Activated T-cell treated with anti-CD3 and anti-CD28 coated beads for 48 hours (primary cell): ENCODE measurements around the gene MLLT3.

Experiments
- DNase-seq: peaks from one replicate; pipeline ENCODE4 v3.0.0-alpha.2; 2020; ENCODE audit warnings: low read depth

Gene MLLT3

DNA sequence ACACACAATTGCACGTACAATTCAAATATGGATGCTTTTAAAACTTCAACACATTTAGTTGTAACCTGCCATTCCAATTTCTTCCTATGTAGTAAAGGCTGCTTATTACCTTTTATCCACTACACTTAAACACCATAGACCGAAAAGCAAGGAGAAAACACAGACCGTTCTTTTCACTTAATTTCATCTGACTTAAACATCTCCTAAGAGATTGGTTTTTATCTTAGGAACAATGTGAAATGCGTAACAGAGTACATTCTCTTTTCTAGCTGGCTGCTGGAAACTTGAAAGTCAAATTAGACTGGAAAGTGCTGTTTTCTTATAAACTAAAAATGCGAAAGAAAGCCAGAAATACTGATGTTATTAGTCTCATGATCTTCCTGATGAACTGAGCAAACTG is 241.8 kb downstream of the MLLT3 start:
- DNase-seq: no peak

DNA sequence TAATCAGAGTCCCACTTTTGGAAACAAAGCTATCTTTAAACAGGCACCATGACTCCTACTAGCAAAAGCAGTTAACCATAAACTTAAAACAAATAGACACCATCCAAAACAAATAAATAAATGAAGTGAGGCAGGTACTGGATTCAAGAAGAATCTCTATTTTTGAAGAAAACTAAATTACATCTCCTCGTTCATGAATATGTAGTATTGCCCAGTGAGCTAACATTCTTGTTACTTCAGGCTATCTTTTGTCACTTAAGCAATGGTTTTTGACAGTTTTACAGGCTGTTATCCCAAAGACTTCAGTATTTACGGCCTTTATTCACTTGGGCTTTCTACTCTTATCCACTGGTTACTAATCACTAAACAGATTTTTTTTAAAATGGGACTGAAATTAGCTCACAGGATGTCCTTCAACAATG is 242.5 kb downstream of the MLLT3 start:
- no peak for DNase-seq

DNA sequence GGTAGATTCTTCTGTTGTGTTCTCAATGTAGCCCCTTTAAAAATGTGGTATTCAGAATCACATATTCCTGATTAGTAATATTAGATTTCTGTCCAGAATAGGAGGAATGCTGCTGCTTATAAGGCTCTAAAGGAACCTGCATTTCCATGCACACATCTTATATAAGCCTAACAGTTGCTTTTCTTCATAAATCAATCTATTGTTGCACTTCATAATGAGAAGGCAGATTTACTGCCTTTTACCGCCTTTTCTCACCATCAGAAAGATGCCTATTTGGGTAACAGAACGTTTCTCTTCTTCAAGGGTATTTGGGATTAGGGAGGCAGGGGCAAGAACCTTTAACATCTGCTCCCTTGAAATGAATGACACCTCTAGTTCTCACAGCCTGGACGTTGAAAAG is 243.4 kb downstream of the MLLT3 start:
- no peak for DNase-seq

DNA sequence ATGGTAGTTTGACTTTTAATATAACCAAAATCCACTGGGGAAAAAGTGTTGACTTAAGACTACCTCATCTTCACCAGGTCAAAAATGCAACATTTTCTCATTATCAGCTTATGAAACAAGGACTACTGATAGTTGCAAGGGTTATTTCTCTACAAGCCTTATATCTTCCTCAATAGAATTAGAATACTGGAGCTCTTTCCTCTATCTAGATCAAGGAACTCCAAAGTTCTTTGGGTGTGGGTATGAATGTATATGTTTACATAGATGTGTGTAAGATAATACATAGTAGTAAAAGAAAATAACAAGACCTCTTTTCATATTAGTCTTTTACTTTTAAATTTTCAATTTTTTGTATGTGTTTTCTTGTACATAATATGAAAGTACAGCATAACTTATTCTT is 244.5 kb downstream of the MLLT3 start:
- no peak for DNase-seq

DNA sequence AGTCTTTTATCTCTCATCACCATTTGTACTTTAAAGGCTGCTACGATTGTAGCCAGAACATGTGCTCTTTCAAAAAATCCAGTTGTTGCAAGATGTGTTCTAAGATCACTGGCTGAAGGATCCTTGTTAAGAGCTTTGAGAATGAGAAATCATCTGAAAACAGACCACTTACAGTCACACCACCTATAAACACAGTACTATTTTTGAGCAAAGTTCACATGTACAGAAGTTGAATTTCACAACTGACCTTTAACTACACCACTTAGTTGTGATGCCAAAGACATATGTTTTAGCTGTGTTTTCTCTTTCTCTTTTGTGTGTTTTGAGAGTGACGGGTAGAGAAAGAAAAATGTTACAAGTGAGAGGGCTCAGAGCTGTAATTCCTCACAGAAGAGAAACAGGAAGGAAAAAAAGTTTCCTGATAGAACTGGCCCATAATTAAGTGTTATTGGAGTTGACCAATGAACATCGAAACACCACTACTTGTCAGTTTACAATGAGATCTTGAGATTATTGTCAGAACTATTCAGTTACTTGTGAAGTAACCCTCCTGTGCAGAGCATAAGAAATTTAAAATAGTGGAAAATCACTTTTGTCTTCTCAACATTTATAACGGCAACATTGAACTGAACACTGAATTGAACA is 245.4 kb downstream of the MLLT3 start:
- no peak for DNase-seq

DNA sequence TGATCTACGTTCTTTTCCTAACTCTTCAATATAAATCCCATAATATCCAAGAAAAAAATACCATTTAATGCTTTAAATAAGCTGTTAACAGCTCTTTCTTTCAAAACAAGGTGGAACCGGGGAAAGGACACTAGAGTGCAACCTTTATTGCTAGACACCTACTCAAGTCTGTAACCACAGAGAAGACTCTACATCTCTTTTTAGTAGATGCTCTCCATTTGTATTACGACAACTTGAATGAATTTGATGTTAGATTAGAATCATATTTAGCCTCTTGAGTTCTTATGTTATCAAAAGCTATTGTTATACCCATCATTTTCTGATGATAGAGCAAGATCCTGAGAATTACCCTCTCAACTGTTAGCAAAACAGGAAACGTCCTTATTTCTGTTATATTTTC is 246.3 kb downstream of the MLLT3 start:
- no peak for DNase-seq

DNA sequence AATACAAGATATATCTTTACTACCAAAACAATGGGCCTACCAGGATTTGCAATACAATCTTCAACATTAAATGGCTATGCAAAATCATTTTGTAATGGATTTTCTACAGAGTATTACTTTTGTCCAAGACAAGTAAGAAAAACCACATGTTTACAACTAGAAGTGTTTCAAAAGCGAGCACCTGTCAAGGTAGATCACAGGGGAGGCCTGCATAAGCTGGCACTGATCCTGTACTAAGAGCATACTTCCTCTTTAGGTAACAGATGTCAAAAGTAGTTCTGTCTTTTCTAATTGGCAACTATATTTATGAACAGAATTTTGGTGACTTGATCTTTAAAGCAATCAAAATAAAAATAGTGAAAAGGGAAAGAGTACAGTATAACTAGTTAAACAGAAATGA is 249.0 kb downstream of the MLLT3 start:
- no peak for DNase-seq

DNA sequence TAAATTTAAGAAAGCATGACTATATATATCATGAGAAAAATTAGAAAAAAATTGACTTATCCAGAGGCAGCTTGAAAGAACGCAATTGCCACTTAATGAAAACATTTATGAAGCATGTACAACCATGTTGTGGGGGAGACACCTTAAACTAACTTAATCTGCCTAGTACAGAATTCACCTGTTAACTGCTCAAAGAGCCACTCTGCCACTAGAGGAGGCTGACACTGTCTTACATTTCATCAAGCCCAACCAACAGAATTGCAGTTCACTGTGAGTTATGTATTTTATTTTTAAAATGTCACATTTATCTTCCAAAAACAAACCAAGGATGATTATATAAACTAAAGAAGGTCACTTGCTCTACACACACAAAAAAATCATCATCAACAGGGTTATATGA is 252.9 kb downstream of the MLLT3 start:
- no peak for DNase-seq

DNA sequence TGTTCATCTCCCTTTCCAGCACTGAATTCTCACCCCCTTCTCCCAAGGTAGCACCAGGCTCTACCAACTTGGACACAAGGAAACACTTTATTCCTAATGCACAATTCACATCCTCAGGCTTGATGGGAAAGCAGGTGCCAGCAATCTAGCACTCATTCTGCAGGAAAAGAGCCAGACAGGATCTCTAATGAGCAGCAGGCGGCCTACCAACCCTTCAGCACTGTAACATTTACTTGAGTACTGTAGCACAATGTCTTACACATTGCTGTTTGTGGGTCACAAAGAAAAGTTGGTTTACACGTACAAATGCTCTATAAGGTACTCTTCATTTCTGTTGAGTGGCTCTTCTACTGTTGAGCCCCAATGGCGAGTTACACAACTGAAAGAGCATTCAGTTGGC is 254.4 kb downstream of the MLLT3 start:
- DNase-seq: no peak

DNA sequence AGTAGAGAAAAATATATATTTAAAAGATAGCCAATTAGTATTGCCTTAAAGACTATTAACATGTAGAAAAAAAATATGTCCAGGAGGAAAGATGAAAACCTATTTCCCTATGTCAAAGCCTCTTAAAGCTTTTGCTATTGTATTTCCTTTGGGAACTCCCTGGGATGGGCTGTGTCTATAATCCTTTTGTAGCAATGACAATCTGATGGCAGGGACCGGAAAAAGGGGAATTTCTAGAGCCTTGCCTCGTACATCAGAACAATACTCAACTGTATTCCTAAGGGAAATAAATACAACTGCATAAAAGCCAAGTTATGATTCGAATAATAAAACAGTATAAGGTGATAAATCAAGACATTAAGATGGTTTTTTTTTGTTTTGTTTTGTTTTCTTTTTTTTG is 257.3 kb downstream of the MLLT3 start:
- no peak for DNase-seq

DNA sequence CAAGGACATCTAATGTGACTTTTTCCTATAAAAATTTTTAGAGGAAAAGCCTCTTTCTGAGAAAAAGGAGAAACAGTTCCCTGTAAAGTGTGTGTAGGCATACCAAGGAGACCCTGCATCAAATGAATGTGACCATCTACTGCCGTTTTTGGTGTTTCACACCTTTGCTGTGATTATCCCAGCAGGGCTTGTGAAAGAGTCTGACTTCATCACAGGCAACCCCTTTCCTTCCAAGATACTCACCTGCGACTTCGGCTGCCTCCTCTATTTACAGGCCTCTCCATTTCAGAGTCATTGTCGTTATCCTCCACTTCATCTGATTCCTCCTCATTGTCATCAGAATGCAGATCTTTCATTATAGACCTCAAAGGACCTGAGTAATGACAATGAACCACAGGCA is 259.1 kb downstream of the MLLT3 start:
- DNase-seq: no peak

DNA sequence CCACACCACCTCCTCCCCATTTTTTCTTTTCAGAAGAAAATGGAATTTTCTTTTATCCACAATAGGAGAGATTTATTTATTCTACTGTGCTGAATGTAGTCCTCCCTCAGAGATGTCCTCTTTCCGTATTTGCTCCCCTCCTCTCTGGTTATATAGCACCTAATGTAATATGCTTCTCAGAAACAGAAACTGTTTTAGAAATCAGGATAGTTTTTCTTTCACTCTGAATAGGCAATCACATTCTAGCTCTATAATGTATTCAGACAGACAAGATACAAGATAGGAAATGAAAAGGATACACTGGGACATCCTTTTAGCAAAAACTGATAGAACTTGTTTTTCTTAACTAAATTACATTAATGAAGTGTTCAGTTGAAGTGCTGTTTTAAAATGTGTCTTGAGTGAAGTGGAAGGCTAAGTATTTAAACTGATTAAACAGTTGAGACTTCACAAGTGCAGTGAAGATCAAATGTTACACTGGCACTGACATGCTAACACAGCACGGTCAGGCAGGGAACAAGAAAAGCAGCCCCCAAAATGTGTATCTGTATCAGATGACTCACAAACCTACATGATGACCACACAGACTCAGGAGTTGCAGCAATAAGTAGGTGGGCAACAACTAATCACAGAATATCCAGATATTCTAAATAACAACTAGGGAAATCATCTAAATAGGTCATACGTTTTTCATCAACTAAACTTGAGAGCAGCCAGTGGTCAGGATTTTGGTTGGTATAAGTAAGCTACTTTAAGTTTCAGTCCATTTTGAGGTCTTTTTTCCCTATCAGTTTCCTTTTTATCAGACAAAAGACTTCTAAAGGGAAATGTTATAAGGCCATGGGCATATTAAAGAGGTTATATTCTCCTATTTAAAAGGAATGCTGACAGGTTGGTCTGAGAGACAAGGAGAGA is 260.4 kb downstream of the MLLT3 start:
- no peak for DNase-seq

DNA sequence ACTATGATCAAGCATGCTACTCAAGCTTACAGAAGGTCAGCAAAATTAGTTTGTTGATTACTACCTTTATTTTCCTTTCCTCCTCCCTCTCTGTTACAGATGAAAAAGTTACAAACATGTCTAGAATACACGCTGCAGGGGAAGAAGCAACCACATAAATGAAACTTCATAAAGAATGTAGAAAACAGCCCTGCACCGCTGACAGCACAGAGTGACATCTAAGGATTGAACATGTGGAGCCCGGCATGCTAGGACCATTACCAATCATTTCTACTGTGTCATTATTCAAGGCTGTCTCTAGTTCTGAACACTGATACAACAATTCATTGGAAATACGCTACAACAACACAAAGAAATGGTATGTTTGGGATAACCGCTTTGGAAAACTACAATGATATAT is 261.1 kb downstream of the MLLT3 start:
- no peak for DNase-seq

DNA sequence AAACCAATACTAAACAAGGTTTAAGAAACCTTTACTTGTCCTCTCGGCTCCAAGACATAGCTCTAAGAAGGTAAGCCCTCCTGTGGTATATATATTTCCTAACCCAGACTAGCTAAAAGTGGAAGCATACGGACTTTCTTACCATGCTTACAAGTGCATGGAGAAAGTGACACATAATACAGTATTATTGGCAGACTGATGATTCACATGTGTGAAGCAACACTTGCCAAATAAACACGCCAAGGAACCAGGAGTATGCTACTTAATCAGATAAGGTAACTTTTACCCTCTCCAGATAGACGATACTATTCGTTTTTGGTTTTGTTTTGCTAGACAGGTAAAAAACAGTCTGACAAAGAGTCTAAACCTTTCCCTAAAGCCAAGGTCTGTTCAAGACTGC is 264.1 kb downstream of the MLLT3 start:
- DNase-seq: no peak

DNA sequence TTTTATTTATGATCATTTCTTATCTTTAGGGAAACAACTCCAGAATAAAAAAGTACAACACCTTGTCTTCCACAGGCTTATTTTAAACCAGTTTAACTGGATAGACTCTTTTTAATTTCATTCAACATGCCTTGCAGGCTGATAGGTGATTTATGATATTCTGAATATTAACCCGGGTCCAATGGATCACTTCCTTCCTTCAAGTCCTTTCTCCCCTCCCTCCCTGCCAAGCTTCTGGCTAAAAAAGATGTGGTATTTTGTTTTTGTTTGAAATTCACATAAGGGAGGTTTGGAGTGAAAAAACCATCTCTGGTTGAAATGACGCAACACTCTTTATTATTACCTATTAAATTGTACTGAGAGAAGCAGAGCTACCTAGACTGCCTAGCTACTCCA is 265.3 kb downstream of the MLLT3 start:
- DNase-seq: no peak

DNA sequence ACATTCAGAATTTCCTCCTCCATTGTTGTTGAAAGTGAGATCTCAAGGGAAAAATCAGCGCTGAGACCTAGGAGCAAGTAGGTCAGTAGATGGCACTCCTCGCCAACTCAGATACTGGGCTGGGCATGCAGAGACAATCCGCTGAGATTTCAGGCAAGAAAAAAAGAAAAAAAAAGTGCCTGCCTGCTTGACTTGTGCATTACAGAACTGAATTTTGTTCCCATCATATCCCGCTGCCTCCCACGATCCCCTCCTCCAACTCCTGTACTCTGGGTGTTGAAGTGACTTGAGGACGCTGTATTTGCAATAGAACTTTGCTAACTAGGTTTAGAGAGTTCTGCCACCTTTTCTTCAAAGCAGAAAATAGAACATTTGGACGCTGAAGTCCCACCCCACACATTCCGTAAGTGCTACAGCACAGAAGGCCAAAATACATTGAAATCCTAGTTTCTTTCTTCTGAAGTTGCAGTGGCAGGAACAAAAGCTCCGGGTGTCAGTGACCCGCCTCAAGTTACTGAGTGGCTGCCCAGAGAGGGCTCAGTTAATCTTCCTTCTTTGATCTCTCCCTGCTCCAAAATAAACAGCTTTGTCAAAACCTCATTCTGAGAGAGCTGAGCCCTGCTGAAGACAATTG is 265.8 kb downstream of the MLLT3 start:
- DNase-seq: peak; percentile 22

DNA sequence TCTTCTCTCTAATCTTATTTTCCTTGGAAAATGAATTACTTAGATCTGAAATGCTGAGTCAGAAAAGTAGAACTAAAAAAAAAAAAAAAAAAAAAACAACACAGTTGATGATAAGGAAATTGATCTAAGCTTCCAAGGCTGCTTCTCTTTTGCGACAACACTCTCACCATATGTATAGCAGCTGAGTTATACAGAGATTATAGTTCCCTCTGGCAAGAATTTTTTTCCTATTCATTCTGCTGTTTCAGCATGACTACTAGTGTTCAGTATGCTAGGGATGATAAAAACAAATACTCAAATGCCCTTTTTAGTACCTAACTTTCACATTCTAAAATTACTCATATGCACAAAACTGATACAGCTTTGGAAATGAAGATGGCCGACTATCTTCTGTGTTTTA is 267.3 kb downstream of the MLLT3 start:
- DNase-seq: no peak

DNA sequence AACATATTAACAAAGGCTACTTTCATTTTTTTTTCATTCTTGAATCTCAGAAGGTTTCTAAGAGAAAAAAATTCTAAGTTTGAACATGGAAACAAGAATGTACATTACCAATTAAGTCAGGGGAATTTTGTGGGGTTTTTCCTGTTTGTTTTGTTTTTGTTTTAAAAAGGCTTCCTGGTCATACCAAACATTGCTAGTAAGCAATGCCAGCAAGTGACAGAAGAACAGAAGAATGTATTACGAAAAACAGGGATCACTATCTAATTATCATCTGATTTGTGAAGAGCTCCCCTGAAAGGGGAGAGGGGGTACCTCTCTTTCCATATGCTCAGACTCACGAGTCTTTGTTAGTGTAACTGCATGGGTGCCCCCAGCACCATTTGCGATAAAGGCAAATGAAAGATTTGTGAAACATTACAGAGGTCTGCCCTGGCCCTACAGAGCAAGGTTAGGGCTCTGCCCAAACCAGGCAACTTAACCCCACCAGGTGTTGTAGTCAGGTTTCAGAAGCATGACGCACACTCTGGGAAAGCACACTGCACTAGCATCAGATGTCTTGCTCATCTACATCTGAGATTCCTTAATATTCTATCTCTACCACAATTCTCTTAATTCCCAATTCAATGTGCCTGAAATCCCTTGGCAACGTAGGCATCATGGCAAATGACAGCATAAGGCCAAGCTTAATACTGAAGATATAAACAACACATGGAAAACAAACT is 268.2 kb downstream of the MLLT3 start:
- DNase-seq: no peak

DNA sequence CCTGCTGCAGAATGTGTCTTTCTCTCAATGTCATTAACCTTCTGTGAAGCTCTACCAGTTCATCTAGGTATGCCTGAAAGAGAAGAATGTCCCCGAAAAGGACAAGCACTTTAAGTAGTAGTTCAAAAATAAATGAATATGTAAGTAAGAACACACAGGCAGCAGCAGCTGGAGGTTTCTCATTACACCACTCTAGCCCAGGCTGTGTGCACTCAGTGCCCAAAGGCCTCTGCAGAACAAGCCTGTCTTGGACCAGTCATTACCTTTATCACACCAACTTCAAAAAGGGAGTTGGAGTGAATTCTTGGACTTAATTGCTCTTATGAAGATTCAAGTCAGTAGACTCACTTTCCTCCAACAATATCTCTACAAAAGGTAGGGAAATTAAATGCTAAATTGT is 268.8 kb downstream of the MLLT3 start:
- no peak for DNase-seq

DNA sequence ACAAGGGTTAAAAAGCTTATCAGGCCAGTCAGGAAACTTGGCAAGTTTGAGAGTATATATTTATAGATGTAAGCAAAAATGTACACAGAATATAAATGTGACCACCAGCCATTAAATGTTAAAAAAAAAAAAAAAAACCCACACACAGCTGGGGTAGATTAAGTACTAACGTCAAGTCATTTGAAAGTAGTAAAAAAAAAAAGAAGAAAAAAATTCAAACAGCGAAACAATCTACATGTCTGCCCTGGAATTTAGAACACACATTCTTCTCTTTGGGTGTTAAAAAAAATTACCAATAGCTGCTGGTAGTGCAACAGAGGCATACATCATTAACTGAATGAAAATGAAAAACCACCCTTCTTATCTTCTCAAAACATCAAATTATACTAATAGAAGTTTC is 269.7 kb downstream of the MLLT3 start:
- DNase-seq: no peak

DNA sequence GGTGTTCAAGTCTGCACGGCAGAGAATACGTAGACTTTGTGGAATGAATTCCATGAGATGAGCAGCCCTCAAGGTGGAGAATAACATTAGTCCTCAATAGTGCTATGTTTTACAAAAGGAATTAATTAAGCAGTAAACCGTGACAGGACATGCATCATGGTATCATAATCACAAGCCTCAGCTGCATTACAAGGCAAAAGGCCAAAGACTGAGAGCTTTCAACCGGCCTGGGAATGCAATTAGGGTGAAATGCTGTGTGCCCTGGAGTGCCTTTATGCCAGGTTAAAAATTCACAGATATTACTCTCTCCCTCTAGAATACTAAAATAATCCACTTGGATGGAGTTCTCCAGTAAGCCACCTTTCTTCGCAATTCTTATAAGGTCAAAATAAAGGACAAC is 270.6 kb downstream of the MLLT3 start:
- DNase-seq: no peak

DNA sequence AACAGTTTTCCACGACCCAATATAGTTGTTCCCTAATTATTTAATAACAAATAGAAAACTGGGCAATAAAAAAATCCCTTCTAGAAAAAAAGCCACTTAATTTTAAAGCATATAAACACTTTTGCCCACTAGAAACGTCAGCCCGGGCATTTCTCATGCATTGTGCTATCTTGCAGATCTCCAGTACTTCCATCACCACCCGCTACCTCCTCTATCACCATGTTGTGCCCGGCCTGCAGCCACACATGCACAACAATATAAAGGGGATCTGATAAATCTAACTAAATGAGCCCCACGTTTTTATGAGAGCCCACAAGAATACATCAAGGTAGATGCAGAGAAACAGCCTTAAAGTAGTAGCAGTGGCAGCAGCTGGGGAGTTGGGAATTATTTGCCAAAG is 272.7 kb downstream of the MLLT3 start:
- no peak for DNase-seq

DNA sequence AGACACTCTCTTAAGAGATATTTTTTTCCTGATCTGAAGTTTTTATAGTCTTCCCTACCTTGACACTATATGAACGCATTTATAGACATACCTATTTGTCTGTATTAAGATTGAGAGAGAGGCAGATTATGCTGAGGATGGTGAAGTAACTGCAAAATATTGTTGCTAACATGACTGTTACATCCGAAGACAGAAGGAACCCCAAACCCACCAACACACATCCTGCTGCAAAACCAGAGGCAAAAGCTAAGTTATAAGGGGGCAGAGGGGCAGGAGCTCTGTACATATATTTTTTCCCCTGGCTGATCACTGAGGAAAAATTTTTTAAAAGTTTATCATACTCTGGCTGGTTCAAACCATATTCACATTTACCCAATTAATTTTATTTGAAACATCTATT is 279.0 kb downstream of the MLLT3 start:
- no peak for DNase-seq
